ENCODE measurements around the gene METTL21A.

The METTL21A gene

DNA sequence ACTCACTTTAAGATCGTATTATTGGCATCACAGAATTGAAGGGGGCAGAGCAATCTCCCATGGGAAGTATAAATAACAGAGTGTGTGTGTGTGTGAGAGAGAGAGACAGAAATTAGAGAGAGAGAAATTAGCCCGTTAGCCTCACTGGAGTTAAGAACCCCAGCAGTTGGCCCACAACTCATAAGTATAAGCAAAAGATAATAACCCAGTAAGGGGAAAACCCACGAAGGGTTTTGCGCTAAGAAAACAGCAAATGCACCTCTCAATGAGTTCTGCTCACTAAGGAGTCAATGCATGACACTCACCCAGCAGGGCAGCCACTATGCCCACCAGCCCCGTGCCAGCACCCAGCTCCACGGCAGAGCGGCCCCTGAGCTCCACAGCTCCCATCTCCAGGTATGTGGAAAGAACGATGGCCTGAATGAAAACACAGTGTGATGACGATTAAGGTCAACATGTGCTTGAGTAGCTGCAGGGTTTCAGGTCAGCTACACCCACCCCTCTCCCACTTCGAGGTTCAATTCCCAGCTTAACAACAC lies 3.6 kb downstream of the METTL21A start:
- DNase-seq = no peak

DNA sequence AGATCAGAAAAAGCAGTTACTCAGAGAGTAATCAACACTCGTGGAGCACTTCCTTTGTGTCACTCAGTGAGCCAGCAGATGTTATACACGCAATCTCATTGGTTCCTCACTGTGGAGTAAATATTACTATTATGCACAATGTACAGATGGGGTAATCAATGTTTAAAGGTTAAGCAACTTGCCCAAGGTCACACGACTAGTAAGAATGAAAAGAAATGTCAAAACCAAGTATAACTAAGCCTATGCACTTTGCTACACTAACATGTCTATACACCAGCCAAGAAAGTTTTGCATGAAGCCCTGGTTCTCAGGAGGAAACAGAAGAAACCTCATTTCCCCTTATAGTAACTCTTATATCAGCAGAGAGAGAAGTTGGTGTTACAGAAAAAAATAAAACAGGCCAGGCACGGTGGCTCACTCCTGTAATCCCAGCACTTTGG lies 5.4 kb downstream of the METTL21A start:
- no peak for DNase-seq

DNA sequence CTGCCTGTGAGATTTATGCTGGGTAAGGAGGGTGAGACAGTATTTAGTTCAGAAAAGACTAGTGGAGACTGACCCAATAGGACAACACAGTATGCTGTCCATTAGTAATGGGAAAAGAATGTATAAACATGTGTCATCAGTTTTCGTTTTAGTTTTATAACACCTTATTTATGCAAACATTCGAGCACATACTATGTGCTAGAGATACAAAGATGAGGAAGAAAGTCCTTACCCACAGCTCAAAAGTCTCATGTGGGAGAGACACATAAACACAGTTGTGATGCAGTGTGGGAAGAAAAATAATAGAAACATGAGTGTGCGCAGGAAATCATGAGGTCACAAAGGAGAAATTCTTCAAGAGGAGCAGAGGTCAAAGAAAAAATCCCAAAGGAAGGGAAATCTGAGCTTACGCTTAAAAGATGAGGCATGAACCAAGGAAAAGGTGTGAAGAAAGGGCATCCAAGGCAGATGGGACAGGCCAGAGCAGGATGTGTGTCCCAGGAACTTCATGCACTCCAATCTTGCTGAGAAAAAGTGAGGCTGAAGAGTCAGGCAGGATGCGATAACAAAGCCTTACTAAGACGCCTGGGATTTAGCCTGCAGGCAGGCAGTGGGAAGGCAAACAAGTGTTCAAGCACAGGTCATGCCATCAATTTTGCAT lies 8.1 kb downstream of the METTL21A start:
- DNase-seq = no peak

DNA sequence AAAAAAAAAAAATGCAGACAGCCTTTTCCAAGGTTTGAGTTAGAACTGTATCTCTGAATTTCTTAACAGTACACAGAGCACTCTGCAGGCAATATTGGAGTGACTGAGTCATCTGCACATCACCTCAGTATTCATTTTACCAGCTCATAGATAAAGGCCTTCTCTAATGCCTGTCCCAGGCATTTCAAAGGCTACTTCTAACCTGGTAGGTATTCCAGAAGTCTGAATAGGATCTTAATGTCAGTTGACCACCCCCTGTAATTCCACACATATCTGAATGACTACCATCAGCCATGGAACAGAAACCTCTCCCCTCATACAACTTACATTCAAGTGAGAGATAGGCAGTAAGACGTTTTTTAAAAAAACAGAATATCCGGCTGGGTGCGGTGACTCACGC lies 9.0 kb downstream of the METTL21A start:
- no peak for DNase-seq

DNA sequence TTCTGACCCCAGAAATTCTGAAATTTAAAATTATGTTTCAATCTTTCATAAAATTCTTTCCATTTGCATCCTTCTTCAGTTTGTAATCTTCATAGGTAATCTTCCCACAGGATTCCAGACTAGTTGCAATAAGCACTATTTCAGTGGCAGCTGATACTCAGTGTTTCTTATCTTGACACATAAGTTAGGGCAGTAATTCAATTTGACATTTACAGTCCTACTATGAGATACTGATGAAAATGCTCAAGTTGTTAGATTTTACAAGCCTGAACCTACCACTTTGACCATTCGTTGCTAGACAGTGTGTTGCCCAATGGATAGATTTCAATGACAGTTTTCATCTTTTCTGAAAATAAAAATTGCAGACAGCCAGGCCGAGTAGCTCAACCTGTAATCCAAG lies 10.4 kb downstream of the METTL21A start:
- no peak for DNase-seq

DNA sequence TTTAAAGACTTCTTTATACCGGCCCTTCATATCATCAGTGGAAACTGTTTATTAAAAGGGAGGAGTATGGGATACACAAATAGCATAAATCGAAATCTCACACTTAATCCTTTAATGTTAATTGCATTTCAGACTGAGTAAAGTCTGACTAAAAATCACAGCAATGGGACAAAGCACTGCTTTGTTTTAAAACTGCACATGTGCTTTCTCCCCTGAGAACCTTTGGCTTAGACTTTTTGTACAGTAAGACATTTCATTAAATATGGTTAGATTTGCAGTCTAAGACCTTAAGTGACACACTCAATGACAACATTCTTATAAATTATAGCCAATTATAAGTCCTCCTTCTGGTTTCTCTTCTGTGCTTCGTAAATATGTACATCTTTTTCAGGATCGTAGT lies 12.5 kb downstream of the METTL21A start:
- DNase-seq = no peak

DNA sequence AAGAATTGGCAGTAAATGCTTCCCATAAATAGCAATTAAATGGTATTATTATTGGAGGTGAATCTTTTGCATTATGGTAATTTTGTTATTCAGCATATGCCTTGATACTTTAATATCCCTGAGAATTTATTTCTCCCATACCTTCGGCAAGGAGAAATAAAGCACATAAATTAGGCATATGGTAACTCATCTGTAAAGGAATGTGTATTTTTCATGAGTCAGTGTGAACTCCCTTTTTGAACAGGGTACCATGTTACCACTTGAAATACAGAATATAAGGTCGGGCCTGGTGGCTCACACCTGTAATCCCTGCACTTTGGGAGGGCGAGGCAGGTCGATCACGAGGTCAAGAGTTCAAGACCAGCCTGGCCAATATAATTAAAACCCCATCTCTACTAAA lies 18.4 kb downstream of the METTL21A start:
- no peak for DNase-seq

DNA sequence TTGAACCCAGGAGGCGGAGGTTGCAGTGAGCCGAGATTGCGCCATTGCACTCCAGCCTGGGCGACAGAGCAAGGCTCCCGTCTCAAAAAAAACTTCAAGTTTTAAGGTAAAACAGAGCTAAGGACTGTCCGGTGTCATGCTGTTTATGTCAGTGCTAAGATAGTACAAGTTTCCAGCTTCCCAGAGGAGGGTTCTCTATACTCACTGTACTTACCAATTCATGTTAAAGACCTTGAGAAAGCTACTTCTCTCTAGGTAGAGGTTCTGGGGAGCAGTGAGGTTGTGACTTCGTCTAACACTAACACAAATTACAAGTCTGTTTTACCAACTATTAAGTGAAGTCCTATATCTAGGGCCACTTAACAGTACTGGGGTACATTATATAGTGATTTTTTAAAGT lies 18.8 kb downstream of the METTL21A start:
- no peak for DNase-seq

DNA sequence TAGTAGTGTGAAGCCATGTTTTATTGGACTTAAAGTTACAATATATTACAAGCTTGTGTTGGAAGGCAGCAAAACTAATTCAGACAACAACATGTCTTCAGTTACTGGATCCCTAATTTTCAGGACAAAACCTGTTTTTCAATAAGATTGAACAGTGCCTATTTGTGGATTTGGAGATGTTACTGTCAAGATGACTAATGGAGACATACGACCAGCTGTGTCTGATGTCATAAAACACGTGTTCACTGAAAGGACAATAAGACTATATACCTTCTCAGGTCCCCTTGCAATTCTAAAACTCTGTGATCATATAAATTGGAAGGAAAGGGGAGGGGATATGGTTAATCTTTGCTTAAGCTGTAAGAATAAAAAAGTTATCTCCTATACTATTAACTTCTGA lies 21.7 kb downstream of the METTL21A start:
- DNase-seq = no peak

DNA sequence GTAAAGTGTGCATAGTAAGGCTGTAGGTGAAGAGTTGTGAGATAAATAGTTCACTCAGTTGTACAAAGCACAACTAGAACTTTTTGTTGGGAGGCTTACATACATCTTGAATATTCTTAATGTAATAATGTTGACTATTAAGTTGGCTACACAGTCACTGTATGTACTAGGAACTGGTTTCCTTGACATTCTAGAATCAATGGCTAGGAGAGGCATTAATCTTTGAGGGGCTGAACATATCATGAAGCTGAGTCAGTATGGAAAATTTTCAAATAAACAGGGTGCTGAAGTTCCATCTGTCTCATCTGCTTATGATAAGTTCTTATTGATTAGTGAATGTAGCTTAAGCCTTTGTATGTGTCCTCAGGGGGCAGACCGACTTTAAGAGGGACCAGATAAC lies 23.4 kb downstream of the METTL21A start:
- DNase-seq = no peak

DNA sequence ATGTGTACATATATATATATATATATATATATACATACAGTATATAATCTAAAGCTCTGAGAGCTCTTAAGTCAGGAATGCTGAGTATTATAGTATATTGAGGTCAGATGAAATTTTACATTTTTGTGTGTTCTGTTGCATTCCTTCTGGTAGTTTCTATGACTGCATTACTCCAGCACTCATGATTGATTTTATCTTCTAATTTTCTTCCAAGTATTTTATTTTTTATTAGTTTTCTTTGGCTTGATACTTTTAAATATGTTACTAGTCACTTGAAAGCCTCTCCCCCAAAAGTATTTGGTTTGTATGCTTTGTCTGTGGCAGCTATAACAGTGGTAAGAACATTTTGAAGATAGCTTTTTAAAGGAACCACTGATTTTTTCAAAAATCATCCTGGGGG lies 25.0 kb downstream of the METTL21A start:
- no peak for DNase-seq

DNA sequence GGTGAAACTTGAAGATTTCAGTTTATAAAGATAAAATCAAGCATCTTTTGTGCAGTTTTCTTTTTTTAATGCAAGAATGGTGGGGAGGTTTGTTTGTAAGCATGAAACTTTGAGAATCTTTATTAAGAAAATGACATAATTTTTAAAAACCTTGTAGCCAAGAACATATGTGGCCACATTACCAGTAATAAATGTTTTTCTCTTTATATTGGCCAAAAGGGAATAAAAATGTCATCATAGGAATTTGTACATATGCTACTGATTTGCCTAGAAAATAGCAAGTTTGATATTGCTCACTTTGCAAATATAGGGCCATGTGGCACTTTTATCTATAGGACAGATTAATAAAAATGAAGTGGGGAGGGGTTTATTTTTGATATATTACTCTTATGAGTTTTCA lies 25.6 kb downstream of the METTL21A start:
- DNase-seq = no peak

DNA sequence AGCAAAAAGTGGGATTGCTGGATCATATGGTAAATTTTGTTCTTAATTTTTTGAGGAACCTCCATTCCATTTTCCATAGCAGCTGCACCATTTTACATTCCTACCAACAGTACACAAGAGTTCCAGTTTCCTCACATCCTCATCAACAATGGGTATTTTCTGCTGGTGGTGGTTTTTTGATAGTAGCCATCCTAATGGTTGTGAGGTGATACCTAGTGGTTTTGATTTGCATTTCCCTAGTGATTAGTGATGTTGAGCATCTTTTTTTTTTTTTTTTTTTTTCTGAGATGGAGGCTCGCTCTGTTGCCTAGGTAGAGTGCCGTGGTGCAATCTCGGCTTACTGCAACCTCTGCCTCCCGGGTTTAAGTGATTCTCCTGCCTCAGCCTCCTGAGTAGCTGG lies 30.5 kb downstream of the METTL21A start:
- DNase-seq = no peak

DNA sequence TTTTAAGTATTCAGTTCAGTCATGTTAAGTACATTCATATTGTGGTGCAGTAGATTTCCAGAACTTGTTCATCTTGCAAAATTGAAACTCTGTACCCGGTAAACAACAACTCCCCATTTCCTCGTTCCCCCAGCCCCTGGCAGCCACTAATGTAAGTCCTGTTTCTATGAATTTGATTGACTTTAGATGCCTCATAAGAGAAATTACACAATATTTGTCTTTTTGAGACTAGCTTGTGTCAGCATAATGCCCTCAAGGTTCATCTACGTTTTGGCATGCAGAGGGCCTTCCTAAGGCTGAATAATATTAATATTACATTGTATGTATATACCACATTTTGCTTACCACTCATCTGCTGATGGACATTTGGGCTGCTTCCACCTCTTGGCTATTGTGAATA lies 30.9 kb downstream of the METTL21A start:
- no peak for DNase-seq

DNA sequence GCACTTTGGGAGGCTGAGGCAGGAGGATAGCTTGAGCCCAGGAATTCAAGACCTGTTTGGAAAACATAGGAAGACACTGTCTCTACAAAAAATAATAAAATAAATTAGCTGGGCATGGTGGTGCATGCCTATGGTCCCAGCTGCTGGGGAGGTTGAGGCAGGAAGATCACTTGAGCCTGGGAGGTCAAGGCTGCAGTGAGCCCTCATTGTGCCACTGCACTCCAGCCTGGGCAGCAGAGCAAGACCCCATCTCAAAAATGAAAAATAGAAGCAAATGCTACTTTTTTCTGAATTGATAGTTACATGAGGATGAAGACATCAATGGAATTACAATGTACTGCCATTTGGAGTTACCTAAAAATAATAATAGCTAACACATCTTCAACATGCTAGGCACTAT lies 31.9 kb downstream of the METTL21A start:
- DNase-seq = no peak

DNA sequence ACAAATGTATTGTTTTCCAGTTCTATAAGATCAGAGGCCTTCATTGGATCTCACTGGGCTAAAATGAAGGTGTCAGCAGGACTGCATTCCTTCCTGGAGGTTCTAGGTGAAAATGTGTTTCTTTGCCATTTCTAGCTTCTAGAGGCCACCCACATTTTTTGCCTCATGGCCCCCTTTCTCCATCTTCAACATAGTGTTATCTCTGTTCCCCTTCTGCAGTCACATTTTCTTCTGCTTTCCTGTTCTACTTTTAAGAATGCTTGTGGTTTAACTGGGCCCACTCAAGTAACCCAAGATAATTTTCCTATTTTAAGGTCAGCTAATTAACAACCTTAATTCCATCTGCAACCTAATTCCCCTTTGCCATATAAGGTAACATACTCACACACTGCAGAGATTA lies 36.1 kb downstream of the METTL21A start:
- no peak for DNase-seq

DNA sequence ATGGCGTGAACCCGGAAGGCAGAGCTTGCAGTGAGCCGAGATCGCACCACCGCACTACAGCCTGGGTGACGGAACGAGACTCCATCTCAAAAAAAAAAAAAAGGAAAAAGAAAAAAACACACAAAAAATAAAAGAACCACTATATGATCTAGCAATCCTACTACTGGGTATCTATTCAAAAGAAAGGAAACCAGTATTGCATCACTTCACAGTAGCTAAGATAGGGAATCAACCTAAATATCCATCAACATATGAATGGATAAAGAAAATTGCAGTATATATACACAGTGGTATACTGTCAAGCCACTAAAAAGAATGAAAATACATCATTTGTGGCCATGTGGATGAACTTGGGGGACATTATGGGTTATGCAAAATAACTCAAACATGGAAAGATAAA lies 37.9 kb downstream of the METTL21A start:
- DNase-seq = no peak

DNA sequence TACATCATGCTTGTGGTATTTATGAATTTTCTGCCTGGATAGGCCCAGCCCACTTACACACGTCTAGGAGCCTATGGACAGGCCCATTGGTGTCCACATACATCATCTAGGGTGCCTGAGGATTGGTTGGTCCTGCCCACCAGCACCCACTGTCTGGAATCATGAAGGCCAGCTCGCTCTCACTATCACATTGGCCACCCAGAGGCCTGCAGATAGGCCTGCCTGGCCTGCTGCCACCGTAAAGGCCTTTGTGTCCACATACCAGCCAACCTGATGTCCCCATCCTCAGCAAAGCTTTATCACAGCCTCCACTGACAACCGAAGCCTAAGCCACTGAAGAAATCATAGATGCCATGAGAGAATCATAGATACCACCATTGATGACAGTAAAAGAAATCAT lies 40.2 kb downstream of the METTL21A start:
- no peak for DNase-seq

DNA sequence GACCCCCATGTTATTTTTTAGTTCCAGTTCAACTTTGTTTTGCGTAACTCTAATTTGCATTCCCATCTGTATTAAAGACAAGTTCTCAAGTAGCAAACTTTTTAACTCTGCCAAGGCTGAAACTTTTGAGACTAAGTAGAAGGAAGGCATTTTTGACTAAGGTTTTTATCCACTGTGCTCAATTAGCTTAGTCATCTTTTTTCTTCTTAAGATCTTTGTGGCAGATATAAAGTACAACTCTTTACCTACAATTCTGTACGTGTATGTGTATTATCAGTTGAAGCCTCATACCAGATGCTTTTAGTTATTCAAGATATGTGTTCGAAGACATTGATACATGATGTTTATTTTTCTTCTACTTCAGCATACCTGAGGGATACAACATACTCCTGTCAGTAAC lies 53.8 kb downstream of the METTL21A start:
- no peak for DNase-seq

DNA sequence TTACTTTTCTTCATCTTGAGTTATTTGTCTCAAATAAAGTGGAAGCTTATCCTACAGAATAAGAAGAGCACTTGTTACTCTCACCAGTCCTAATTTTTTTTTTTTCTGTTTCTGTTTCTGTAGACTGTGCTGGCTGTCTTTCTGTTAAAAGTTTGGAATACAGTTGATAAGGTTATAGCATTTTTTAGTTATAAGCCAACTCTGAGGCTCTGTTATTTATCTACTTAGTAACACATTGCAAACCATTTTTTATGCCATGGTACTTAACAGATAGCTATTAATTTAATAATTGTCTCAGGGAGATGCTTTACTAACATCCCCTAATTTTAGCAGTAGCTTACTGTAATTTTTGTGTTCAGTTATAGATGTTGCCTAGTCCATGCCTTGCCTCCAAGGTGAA lies 57.5 kb downstream of the METTL21A start:
- DNase-seq = no peak

DNA sequence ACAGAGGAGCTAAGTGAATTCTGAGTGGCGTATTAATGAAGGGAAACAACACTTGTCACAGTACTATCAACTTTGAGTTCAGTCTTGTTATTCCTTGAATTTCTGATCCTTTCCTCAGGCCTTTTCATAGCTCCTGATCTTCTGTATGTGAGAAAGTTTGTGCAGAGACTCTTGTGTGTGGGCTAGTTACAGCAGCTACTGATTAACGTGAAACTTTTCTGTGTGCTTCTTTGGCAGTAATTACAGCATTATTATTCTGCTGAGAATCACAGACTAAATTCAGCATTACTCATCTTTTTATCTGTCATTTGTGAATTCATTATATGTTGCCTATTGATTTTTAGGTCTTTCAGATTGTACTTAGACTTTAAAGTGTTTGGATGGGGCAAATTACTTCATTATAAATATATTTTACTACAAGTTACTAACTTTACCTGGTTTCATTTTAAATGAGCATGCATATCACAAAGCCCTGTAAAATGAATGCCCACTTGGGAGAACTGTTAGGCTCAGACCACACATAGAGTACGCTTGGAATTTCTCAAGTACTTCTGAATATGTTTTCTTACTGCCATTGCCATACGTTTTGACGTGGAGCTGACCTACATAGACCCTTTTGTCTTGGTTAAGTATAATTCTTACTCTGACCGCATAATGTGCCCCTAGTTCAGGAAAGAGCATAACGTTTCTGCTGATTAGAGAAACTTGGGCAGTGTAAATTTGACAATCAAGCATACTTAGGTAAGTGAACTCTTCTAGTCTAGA lies 59.3 kb downstream of the METTL21A start:
- DNase-seq = no peak
